Panc1 (cell line): Measurements from ENCODE around the gene DIDO1.

Experiments used
- SIN3A ChIP-seq: IDR thresholded peaks from 2 replicates; pipeline ENCODE4 v1.6.1; 2012; ENCODE audit warnings: low read depth, mild to moderate bottlenecking, low read length, moderate library complexity, borderline replicate concordance; ENCODE audit not compliant: insufficient read depth
- TF ChIP-seq, protein P1 (sequence below): fragments of 450-650 bp; IDR thresholded peaks from 2 replicates; pipeline ENCODE4 v1.5.1; 2017; ENCODE audit warnings: mild to moderate bottlenecking
- TF ChIP-seq, protein P2 (sequence below), 2 experiments: IDR thresholded peaks; 2 replicates each; pipeline ENCODE4 v1.6.1; 2011 to 2012; ENCODE audit warnings: low read depth in 2 of 2, control low read depth in 1 of 2, low read length in 1 of 2, mild to moderate bottlenecking in 1 of 2, moderate library complexity in 1 of 2; ENCODE audit not compliant: insufficient read depth in 1 of 2

DNA sequence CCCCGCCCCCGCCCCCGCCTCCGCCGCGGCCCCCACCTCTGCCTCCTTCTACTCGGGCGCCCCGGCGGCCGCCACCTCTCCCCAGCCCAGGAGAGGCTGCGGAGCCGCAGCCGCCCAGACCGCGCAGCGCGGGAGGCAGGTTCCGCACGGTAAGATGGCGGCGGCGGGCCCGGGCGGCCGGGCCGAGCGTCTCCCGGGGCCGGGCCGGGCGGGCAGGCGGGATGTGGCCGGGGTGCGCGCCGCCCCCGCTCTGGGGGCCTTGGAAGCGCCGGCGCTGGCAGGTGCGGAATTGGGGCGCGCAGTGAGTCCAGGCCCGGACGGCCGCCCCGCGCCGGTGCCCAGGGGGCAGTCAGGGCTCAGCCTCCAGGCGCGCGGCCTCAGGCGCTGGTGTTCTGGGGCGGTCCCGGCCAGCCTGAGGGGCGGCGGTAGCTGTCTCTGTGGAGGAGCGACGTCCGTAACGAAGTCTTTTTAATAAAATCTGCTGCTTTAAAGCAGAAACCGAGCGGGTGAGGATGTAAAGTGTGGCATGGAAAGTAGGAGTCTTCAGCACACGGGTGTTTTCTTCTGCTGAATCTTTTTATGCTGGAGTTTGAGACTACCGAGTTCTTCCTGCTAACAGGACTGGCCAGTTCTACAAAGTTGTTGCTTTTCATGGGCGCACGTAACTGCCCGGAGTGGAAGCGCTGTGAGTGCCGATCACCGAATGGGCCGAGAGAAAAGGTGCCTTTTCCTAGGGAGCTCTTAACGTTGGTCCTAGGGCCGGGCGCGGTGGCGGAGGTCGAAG is 12.0 kb upstream of the DIDO1 start, which contains the start of gene GID8:
- TF ChIP-seq, protein P1, sequence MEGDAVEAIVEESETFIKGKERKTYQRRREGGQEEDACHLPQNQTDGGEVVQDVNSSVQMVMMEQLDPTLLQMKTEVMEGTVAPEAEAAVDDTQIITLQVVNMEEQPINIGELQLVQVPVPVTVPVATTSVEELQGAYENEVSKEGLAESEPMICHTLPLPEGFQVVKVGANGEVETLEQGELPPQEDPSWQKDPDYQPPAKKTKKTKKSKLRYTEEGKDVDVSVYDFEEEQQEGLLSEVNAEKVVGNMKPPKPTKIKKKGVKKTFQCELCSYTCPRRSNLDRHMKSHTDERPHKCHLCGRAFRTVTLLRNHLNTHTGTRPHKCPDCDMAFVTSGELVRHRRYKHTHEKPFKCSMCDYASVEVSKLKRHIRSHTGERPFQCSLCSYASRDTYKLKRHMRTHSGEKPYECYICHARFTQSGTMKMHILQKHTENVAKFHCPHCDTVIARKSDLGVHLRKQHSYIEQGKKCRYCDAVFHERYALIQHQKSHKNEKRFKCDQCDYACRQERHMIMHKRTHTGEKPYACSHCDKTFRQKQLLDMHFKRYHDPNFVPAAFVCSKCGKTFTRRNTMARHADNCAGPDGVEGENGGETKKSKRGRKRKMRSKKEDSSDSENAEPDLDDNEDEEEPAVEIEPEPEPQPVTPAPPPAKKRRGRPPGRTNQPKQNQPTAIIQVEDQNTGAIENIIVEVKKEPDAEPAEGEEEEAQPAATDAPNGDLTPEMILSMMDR = no peak
- TF ChIP-seq, protein P2, sequence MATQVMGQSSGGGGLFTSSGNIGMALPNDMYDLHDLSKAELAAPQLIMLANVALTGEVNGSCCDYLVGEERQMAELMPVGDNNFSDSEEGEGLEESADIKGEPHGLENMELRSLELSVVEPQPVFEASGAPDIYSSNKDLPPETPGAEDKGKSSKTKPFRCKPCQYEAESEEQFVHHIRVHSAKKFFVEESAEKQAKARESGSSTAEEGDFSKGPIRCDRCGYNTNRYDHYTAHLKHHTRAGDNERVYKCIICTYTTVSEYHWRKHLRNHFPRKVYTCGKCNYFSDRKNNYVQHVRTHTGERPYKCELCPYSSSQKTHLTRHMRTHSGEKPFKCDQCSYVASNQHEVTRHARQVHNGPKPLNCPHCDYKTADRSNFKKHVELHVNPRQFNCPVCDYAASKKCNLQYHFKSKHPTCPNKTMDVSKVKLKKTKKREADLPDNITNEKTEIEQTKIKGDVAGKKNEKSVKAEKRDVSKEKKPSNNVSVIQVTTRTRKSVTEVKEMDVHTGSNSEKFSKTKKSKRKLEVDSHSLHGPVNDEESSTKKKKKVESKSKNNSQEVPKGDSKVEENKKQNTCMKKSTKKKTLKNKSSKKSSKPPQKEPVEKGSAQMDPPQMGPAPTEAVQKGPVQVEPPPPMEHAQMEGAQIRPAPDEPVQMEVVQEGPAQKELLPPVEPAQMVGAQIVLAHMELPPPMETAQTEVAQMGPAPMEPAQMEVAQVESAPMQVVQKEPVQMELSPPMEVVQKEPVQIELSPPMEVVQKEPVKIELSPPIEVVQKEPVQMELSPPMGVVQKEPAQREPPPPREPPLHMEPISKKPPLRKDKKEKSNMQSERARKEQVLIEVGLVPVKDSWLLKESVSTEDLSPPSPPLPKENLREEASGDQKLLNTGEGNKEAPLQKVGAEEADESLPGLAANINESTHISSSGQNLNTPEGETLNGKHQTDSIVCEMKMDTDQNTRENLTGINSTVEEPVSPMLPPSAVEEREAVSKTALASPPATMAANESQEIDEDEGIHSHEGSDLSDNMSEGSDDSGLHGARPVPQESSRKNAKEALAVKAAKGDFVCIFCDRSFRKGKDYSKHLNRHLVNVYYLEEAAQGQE (IDR thresholded peaks at IDR 0.05; ENCODE audit: insufficient read depth in 1 of 2, low read depth in 2 of 2, low read length in 1 of 2) = no peak
- TF ChIP-seq SIN3A = no peak
